Stimulated activated CD8-positive, alpha-beta memory T cell treated with anti-CD3 and anti-CD28 coated beads, Interleukin-15, amount 100 ng/mL, for 48 hours (primary cell): ENCODE measurements around the gene FEZ2.
"Not testable (repeated sequence)": the region's sequence is repeated elsewhere in the genome, so short reads cannot be mapped to it uniquely, and the experiment has no call there.

Source experiments
- DNase-seq, 2 donors: peaks; one replicate each; pipeline ENCODE4 v3.0.0-alpha.2; 2020; ENCODE audit warnings: low read depth in 2 of 2

The FEZ2 gene

GRCh38 chr2:36597532-36598377 is at the start of gene FEZ2:
TSS of gene FEZ2 (minus strand) at chr2:36598168. CDS start at chr2:36598142, 26 bp downstream.
- peak; percentile 65 to 67 for DNase-seq

- DNase-seq: no peak
Measured at GRCh38 chr2:36634981-36635597, 37.1 kb upstream of the FEZ2 start.

GRCh38 chr2:36633470-36634092 is 35.6 kb upstream of the FEZ2 start:
- no peak for DNase-seq

GRCh38 chr2:36626756-36627155 is 28.8 kb upstream of the FEZ2 start:
- no peak for DNase-seq

GRCh38 chr2:36626071-36626470 is 28.1 kb upstream of the FEZ2 start:
- no peak for DNase-seq

- DNase-seq: no peak
Measured at GRCh38 chr2:36625304-36625703, 27.3 kb upstream of the FEZ2 start.

GRCh38 chr2:36620321-36620720 is 22.4 kb upstream of the FEZ2 start:
- no peak for DNase-seq

GRCh38 chr2:36618381-36618780 is 20.4 kb upstream of the FEZ2 start:
- DNase-seq: no peak

GRCh38 chr2:36616947-36617346 is 19.0 kb upstream of the FEZ2 start:
- no peak for DNase-seq

GRCh38 chr2:36615222-36615621 is 17.3 kb upstream of the FEZ2 start:
- DNase-seq: no peak

- DNase-seq: no peak
Measured at GRCh38 chr2:36613801-36614200, 15.8 kb upstream of the FEZ2 start.

- no peak for DNase-seq
Measured at GRCh38 chr2:36611316-36611990, 13.5 kb upstream of the FEZ2 start.

GRCh38 chr2:36609507-36609906 is 11.5 kb upstream of the FEZ2 start:
- no peak for DNase-seq

GRCh38 chr2:36607947-36608346 is 10.0 kb upstream of the FEZ2 start:
- no peak for DNase-seq

GRCh38 chr2:36606925-36607324 is 9.0 kb upstream of the FEZ2 start:
- no peak for DNase-seq

- no peak for DNase-seq
Measured at GRCh38 chr2:36605273-36605672, 7.3 kb upstream of the FEZ2 start.

GRCh38 chr2:36603629-36604028 is 5.7 kb upstream of the FEZ2 start:
- not testable (repeated sequence) for DNase-seq

GRCh38 chr2:36597003-36597531 is 901 bp downstream of the FEZ2 start:
- no peak for DNase-seq

GRCh38 chr2:36596397-36596796 is 1.6 kb downstream of the FEZ2 start:
- no peak for DNase-seq

GRCh38 chr2:36594849-36595248 is 3.1 kb downstream of the FEZ2 start:
- no peak for DNase-seq

- no peak for DNase-seq
Measured at GRCh38 chr2:36589230-36589630, 8.7 kb downstream of the FEZ2 start.

GRCh38 chr2:36587556-36587955 is 10.4 kb downstream of the FEZ2 start:
- no peak for DNase-seq
